Dedifferentiated amniotic fluid mesenchymal stem cell (primary cell): ENCODE data around the gene WNT4.

ENCODE experiments used
- DNase-seq: peaks from one replicate; pipeline ENCODE4 v3.0.0-alpha.2; 2016; ENCODE audit errors: extremely low spot score

Gene WNT4

GRCh38 chr1:22129501-22130117 lies 13.3 kb downstream of the WNT4 start:
- DNase-seq, result no peak

- DNase-seq, result no peak
Measured at GRCh38 chr1:22128392-22128791, 14.5 kb downstream of the WNT4 start.

GRCh38 chr1:22127731-22128130 lies 15.2 kb downstream of the WNT4 start:
- DNase-seq, result no peak

GRCh38 chr1:22127248-22127647 lies 15.6 kb downstream of the WNT4 start:
- DNase-seq, result no peak

GRCh38 chr1:22126531-22126930 lies 16.4 kb downstream of the WNT4 start:
- DNase-seq, result no peak

GRCh38 chr1:22124592-22125229 lies 18.2 kb downstream of the WNT4 start:
- DNase-seq, result no peak

- no peak for DNase-seq
Measured at GRCh38 chr1:22123901-22124404, 18.9 kb downstream of the WNT4 start.

DNA sequence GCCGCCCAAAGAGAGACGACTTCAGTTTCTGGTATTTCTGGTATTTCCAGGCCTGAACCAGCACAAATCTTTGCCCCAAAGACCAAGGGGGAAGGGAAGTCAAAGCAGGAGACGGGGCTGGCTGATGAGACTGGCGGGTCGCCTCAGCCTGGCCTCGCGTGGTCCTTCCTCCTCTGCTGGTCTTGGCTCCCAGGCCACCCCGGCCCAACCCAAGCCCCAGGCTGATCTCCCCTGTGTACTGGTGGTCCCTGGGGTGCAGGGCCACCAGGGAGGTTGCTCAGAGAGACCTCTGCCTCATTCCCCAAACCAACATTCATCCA lies 19.9 kb downstream of the WNT4 start:
- DNase-seq, result no peak

- no peak for DNase-seq
Measured at GRCh38 chr1:22122273-22123070, 20.4 kb downstream of the WNT4 start.

- DNase-seq, result no peak
Measured at GRCh38 chr1:22121421-22121911, 21.4 kb downstream of the WNT4 start.

GRCh38 chr1:22120469-22120790 lies 22.5 kb downstream of the WNT4 start:
- no peak for DNase-seq

DNA sequence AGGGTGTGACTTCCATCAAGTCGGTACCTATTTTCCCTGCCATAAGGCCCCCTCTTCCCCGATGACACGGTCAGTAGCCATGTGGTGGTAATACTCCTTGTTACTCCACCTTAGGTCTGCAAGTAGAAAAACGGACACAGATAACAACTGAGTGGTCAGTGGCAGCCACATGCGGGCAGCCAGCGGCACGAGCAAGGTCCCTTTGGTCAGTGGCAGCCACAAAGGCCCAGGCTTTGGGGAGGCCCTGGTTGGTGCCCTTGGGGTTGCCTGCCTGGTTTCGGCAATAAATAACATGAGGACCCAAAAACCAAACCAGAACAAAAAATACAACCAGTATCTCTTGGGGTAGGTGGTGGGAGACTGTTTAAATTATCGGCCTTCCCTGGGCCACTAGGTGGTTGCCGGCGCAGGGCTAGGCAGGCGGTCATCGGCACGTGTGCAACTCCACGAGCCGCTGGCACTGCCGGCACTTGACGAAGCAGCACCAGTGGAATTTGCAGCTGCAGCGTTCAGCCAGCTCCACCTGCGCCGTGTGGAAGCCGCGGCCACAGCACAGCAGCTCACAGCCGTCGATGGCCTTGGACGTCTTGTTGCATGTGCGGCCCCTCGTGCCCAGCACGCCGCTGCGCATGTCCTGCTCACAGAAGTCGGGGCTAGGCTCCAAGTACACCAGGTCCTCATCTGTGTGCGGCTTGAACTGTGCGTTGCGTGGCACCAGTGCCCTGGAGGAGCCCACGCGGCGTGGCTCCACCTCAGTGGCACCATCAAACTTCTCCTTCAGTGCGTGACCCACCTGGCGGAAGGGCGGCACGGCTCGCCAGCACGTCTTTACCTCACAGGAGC lies 23.1 kb downstream of the WNT4 start:
- DNase-seq, result no peak

GRCh38 chr1:22118291-22118992 lies 24.5 kb downstream of the WNT4 start:
- no peak for DNase-seq

DNA sequence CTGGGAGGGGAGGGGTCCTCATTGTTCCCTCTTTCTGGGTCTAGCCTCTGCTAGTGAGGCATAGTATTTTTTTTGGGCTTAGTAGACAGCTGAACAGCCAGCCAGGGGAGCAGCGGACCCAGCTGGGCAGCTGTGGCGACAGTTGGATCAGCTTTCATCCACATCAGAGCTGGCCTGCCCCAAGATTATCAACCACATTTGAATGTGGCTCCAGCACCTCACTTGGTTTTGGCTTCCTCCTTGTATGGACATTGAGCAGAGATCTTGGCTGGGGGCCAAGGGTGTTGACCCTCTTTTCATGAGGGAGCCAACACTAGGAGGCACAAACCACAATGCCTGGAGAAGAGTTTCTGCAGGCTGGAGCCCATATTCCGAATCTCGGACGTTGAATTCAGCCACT lies 25.0 kb downstream of the WNT4 start:
- no peak for DNase-seq

GRCh38 chr1:22117238-22117637 lies 25.7 kb downstream of the WNT4 start:
- DNase-seq, result no peak

GRCh38 chr1:22115286-22115685 lies 27.6 kb downstream of the WNT4 start:
- no peak for DNase-seq

- no peak for DNase-seq
Measured at GRCh38 chr1:22114083-22115012, 28.5 kb downstream of the WNT4 start.

GRCh38 chr1:22112554-22112953 lies 30.3 kb downstream of the WNT4 start:
- no peak for DNase-seq

GRCh38 chr1:22111620-22112019 lies 31.3 kb downstream of the WNT4 start:
- no peak for DNase-seq

- no peak for DNase-seq
Measured at GRCh38 chr1:22111115-22111514, 31.8 kb downstream of the WNT4 start.
